GM12891 (cell line): Measurements from ENCODE around the gene CNBP.

Experiments used
- DNase-seq: peaks from one replicate; pipeline ENCODE4 v3.0.0; 2011; ENCODE audit warnings: low spot score; ENCODE audit not compliant: insufficient read length
- FAIRE-seq: peaks from 2 replicates; lab custom pipeline; 2011; peaks lifted over from hg19 to GRCh38; lab: Jason Lieb, UNC
- PAX5 ChIP-seq: IDR thresholded peaks from 2 replicates; pipeline ENCODE4 v1.6.1; 2011; ENCODE audit warnings: low read length, moderate library complexity, mild to moderate bottlenecking; ENCODE audit not compliant: insufficient read depth, severe bottlenecking
- POLR2A ChIP-seq: IDR thresholded peaks from 2 replicates; pipeline ENCODE4 v1.6.1; 2011; ENCODE audit warnings: low read depth, low read length, control low read depth
- POLR2AphosphoS5 ChIP-seq: IDR thresholded peaks from 2 replicates; pipeline ENCODE4 v1.6.1; 2011; ENCODE audit warnings: low read depth, low read length, control low read depth
- POU2F2 ChIP-seq: IDR thresholded peaks from 2 replicates; pipeline ENCODE4 v1.6.1; 2011; ENCODE audit warnings: low read depth, mild to moderate bottlenecking, control low read depth, low read length, moderate library complexity
- SPI1 ChIP-seq: IDR thresholded peaks from 2 replicates; pipeline ENCODE4 v1.6.1; 2011; ENCODE audit warnings: low read depth, low read length, control low read depth
- TAF1 ChIP-seq: IDR thresholded peaks from 2 replicates; pipeline ENCODE4 v1.6.1; 2011; ENCODE audit warnings: low read depth, low read length, control low read depth

Gene CNBP

GRCh38 chr3:129128357-129129155, 55.1 kb downstream of the CNBP start:
- DNase-seq: no peak
- no peak for FAIRE-seq

GRCh38 chr3:129126726-129127280, 56.9 kb downstream of the CNBP start:
- DNase-seq (no peak), FAIRE-seq (no peak)
- no peak for TF ChIP-seq PAX5
- TF ChIP-seq POLR2A: no peak
- TF ChIP-seq TAF1: no peak
- no peak for TF ChIP-seq SPI1
- no peak for TF ChIP-seq POLR2AphosphoS5
- TF ChIP-seq POU2F2: no peak

More at GRCh38 chr3:129128357-129129155, 55.1 kb downstream of the CNBP start:
- TF ChIP-seq POLR2A: no peak
- no peak for TF ChIP-seq TAF1
- no peak for TF ChIP-seq SPI1
- TF ChIP-seq PAX5: no peak
- no peak for TF ChIP-seq POU2F2
- TF ChIP-seq POLR2AphosphoS5: no peak

GRCh38 chr3:129123314-129124060, 60.2 kb downstream of the CNBP start:
- FAIRE-seq (peak; percentile 76), DNase-seq (no peak)
- TF ChIP-seq SPI1: peak; percentile 60; the same call in 1 of the 2 replicates
- no peak for TF ChIP-seq POLR2A

GRCh38 chr3:129122412-129123011, 61.2 kb downstream of the CNBP start:
- FAIRE-seq (no peak), DNase-seq (no peak)
- 0 out of 2 replicates have a peak, but pooled peaks have one; percentile 10 for TF ChIP-seq SPI1
- no peak for TF ChIP-seq PAX5
- no peak for TF ChIP-seq TAF1

GRCh38 chr3:129121792-129122411, 61.8 kb downstream of the CNBP start, which contains the start of gene RAB43:
RAB43 (minus strand) TSS chr3:129121804; CDS start chr3:129121489, 315 bp downstream.
- DNase-seq (peak; percentile 89), FAIRE-seq (peak; percentile 93)
- TF ChIP-seq PAX5 (no peak), POLR2AphosphoS5 (no peak), POU2F2 (no peak), SPI1 (no peak), POLR2A (no peak), TAF1 (no peak)

- TF ChIP-seq POLR2AphosphoS5 (no peak), POLR2A (no peak), POU2F2 (no peak), SPI1 (no peak; the same call in 1 of the 2 replicates), PAX5 (no peak), TAF1 (no peak)
- DNase-seq (no peak), FAIRE-seq (no peak)
Measured at GRCh38 chr3:129121016-129121791, 62.5 kb downstream of the CNBP start.

GRCh38 chr3:129120254-129121004, 63.3 kb downstream of the CNBP start:
- peak; percentile 83 for DNase-seq
- peak; percentile 82 for FAIRE-seq
- TF ChIP-seq POLR2A (peak; percentile 71), POU2F2 (0 out of 2 replicates have a peak, but pooled peaks have one; percentile 7), PAX5 (peak; percentile 4), TAF1 (peak; percentile 54; the same call in 1 of the 2 replicates), SPI1 (peak; percentile 33; the same call in 1 of the 2 replicates), POLR2AphosphoS5 (peak; percentile 62; the same call in 1 of the 2 replicates)
